Panc1 (cell line): ENCODE data around the gene GTPBP4.
"Not testable (repeated sequence)": the region's sequence is repeated elsewhere in the genome, so short reads cannot be mapped to it uniquely, and the experiment has no call there.

Experiments
- CTCF ChIP-seq: fragments of 450-650 bp; IDR thresholded peaks from 2 replicates; pipeline ENCODE4 v1.5.1; 2017; ENCODE audit warnings: mild to moderate bottlenecking
- POLR2AphosphoS5 ChIP-seq: IDR thresholded peaks from 2 replicates; pipeline ENCODE4 v1.6.1; 2012; ENCODE audit warnings: mild to moderate bottlenecking, low read depth, low read length, moderate library complexity
- REST ChIP-seq, 2 experiments: IDR thresholded peaks; 2 replicates each; pipeline ENCODE4 v1.6.1; 2011 to 2012; ENCODE audit warnings: low read depth in 2 of 2, control low read depth in 1 of 2, low read length in 1 of 2, mild to moderate bottlenecking in 1 of 2, moderate library complexity in 1 of 2; ENCODE audit not compliant: insufficient read depth in 1 of 2
- SIN3A ChIP-seq: IDR thresholded peaks from 2 replicates; pipeline ENCODE4 v1.6.1; 2012; ENCODE audit warnings: low read depth, mild to moderate bottlenecking, low read length, moderate library complexity, borderline replicate concordance; ENCODE audit not compliant: insufficient read depth
- TCF7L2 ChIP-seq: IDR thresholded peaks from 2 replicates; pipeline ENCODE4 v1.6.1; 2011; ENCODE audit warnings: mild to moderate bottlenecking, low read depth, low read length, inconsistent platforms

DNA sequence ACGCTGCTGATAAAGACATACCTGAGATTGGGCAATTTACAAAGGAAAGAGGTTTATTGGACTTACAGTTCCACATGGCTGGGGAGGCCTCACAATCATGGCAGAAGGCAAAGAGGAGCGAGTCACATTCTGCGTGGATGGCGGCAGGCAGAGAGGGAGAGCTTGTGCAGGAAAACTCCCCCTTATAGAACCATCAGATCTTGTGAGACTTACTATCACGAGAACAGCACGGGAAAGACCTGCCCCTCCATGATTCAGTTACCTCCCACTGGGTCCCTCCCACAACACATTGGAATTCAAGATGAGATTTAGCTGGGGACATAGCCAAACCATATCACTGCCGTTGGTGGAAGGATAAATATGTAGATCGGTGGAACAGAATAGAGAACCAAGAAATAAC, 78.5 kb downstream of the GTPBP4 start:
- not testable (repeated sequence) for TF ChIP-seq POLR2AphosphoS5; CTCF; SIN3A; TCF7L2; REST (IDR thresholded peaks at IDR 0.05; ENCODE audit: insufficient read depth in 1 of 2, low read depth in 2 of 2, low read length in 1 of 2)
